Endothelial cell of hepatic sinusoid (primary cell): ENCODE results near the gene KRT79.

Experiments used
- in situ Hi-C: cut with HindIII; loops from 2 replicates; pipeline ENCODE4 v1.10.0; 2017; ENCODE audit warnings: low sequenced_read_pairs

KRT79 gene

GRCh38 chr12:52809166-52809565 lies 24.9 kb downstream of the KRT79 start:
- in situ Hi-C loops, result no loop called here

DNA sequence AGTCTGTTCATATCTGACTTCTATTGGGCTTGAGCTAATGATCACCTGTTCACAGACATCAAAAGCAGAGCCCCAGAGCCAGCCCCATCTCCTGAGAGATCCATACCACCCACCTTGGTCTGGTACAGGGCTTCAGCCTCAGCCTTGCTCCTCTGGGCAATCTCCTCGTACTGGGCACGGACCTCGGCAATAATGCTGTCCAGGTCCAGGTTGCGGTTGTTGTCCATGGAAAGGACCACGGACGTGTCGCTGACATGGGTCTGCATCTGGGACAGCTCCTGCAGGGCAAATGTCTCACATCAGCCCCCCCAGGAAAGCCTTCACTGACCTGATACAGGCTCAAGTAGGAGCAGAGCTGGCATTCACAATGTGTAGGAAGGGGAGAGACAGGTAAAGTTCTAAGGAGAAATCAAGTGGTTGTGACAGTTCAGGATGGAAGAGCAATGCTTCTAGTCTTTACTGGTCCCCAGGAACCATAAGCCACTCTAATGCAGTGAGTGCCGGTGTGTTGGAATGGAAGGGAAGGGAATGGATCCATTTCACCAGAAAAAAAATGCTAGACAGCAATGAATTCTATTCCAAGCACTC lies 25.4 kb downstream of the KRT79 start:
- in situ Hi-C loops, result no loop called here

- in situ Hi-C loops, result no loop called here
Observed at GRCh38 chr12:52807544-52808470, 26.3 kb downstream of the KRT79 start.

GRCh38 chr12:52806821-52807543 lies 27.1 kb downstream of the KRT79 start:
- in situ Hi-C loops, result no loop called here

GRCh38 chr12:52806169-52806811 lies 27.8 kb downstream of the KRT79 start:
- in situ Hi-C loops, result no loop called here

DNA sequence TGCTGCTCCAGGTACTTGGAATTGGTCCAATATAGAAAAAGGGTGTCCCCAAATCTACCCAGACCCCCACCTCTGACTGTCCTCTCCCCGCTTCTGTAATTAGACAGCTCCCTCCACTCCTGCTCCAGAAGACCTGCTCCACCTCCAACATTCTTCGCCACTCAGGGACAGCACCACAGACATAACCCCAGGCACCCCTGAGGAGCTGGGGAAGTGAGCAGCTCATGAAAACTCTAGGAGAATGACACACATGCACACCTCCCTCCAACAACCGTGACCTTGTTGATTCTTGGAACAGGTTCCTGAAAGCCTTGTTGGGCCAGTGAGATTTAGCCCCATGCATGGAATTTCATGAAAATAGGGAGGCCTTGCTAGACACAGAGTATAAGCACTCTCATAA lies 28.4 kb downstream of the KRT79 start:
- in situ Hi-C loops, result no loop called here

GRCh38 chr12:52805000-52805399 lies 29.1 kb downstream of the KRT79 start:
- in situ Hi-C loops, result no loop called here

DNA sequence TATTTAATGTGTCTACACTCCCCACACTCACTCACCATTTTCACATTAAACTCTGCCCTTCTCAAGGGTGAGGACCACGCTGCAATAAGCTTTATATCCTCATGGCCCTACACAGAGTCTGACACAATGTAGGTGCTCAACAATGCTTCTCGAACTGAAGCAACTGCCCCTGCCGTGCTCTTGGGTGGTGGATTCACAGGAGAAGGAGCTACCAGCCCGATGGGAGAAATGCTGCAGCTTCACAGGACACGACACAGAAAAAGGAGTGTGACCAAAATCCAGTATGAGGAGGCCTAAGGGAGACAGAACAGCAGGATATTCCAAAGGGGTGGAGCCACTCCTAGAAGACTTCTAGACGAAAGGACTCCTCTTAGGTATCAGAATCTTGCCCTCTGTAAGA lies 31.7 kb downstream of the KRT79 start:
- in situ Hi-C loops, result no loop called here

GRCh38 chr12:52801773-52802172 lies 32.3 kb downstream of the KRT79 start:
- in situ Hi-C loops, result no loop called here

DNA sequence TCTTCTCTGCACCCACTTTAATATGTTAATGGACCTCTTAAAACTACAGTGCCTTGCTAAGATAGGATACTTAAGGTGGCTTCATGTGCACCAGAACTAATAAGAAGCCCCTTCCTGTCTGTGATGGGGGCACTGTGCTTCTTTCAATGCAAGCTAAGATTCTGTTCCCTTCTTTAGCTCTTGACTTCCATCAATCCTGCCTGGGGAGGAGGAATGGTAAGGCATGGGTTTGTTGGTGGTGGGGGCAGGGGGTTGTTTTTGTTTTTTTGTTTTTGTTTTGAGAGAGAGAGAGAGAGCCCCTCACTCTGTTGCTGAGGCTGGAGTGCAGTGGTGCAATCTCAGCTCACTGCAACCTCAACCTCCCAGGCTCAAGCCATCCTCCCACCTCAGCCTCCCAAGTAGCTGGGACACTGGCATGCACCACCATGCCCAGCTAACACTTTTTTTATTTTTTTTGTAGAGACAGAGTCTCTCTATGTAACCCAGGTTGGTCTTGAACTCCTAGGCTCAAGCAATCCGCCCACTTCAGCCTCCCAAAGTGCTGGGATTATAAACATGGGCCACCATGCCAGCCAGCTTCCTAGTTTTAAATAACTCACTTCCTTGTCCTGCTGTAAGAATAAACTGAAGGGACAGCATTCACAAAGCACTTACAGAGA lies 33.7 kb downstream of the KRT79 start:
- in situ Hi-C loops, result no loop called here

- in situ Hi-C loops, result loop anchor here (5.0 kb wide), 1 partner anchor 82 kb away; no protein-coding TSS in a partner anchor
Observed at GRCh38 chr12:52799505-52800211, 34.5 kb downstream of the KRT79 start.

GRCh38 chr12:52798671-52799504 lies 35.2 kb downstream of the KRT79 start:
- in situ Hi-C loops, result loop anchor here (5.0 kb wide), 1 partner anchor 82 kb away; no protein-coding TSS in a partner anchor

DNA sequence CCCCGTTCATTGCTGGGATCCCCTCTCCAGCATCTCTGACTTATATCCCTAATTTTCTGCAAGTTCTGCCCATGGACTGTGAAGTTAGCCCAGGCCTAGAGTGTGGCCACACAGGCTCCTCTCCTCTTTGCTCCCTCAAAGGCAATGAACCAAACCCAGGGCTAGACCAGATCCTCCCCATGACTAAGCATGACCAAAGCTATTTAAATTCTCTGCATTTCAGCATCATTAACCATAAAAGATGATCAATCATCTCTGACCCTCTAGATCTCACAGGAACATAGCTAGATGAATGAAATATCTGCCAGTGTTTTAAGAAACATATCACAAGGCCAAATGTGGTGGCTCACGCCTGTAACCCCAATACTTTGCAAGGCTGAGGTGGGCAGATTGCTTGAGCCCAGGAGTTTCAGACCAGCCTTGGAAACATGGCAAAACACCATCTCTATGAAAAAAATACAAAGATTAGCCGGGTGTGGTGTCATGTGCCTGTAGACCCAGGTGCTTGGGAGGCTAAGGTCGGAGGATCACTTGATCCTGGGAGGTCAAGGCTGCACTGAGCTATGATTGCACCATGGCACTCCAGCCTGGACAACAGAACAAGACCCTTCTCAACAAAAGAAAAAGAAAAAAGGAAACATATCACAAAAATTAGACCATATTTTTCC lies 36.0 kb downstream of the KRT79 start:
- in situ Hi-C loops, result loop anchor here (5.0 kb wide), 1 partner anchor 81 kb away; no protein-coding TSS in a partner anchor

GRCh38 chr12:52797529-52797894 lies 36.6 kb downstream of the KRT79 start:
- in situ Hi-C loops, result loop anchor here (5.0 kb wide), 1 partner anchor 80 kb away; no protein-coding TSS in a partner anchor

DNA sequence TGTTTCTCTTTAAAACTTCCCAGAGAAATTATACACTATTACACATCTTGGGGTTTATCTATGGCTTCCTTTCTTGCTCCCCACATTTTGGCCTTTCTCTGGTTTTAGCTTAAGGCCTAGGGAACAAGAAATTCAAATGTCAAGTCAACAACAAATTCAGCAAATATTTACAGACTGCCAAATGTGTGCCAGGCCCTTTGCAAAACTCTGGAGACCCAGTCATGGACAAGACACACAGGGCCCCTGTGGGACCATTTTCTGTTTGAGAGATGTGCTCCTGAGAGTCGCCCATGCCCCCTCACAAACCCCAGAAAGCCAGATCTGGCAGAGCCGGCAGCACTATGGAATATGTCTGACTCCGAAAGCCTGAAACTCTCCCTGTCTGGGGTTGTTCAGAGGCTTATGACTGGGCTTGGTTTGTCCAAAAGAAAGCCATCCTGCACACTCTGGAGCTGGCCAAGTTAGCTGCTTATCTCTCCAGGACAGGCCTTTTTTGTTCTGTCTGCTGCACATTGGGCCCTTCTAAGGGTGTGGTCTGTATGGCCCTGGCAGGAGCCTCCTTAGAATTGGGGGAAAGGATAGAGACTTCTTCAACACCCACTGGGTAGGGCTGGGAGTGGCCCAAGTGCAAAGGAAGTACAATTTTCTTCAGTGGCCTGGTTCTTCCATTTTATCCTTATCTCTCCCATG lies 37.1 kb downstream of the KRT79 start:
- in situ Hi-C loops, result loop anchor here (5.0 kb wide), 1 partner anchor 80 kb away; no protein-coding TSS in a partner anchor

DNA sequence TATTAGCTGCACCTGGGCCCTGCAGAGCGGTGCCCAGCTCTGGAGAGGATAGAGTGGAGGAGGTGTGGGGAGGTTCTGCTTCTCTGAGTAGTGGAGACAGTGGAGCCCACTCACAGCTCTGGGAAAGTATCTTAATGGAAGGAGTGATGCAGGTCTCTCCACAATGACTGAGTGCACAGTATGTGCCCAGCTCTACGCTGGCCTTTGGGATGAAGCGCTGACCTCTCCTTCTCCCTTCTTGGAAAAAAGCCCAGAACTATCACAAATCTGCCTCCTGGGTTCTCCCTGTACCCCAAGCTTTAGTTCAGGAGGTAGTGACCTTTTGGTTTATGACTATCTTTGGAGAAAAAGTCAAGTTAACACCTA lies 37.7 kb downstream of the KRT79 start:
- in situ Hi-C loops, result loop anchor here (5.0 kb wide), 1 partner anchor 79 kb away; no protein-coding TSS in a partner anchor

DNA sequence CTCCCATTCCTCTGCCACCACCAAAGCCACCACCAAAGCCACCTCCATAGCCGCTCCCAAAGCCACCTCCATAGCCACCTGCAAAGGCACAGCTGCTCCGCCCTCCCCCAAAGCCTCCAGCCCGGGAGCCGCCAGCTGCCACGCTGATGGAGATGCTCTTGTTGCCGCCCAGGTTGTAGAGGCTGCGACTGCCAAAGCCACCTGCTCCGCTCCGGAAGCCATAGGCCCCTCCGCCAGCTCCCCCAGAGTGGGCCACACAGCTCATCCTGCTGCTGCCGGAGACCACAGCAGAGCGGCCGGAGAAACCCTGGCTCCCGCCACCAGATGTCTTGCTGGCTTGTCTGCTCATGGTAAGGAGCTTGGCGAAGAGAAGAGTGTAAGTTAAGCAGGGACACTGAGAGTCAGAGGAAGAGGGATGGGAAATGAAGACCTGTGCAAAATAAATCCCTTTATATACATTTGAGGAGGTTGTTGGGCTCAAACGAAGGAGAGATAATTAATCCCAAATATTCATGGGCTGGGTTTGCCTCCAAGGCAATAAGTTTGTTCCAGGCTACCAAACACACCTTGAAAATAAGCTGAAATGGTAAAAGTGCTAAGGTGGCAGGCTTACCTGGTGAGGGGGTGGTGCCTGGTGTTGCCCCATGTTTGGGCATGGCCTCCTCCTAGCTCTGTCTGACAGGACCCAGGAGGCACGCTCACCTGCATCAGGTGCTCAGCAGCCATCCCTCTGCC lies 38.2 kb downstream of the KRT79 start, which contains the start of gene KRT3:
Gene KRT3, minus strand, starts transcription at position 424 of the 735 bp plus-strand sequence. Its CDS starts 75 bp downstream, at position 349.
- in situ Hi-C loops, result loop anchor here (5.0 kb wide), 1 partner anchor 79 kb away; no protein-coding TSS in a partner anchor
